ENCODE data around the gene HOXB1.
A peak's percentile ranks its signal among the peaks of the same experiment; 100 is the strongest.
"Not testable (repeated sequence)": the region's sequence is repeated elsewhere in the genome, so short reads cannot be mapped to it uniquely, and the experiment has no call there.

Gene HOXB1

GRCh38 chr17:48483471-48484131, 47.2 kb downstream of the HOXB1 start:
- peak; percentile 87 for ATAC-seq (ENCODE audit: low read depth)

GRCh38 chr17:48483004-48483403, 47.8 kb downstream of the HOXB1 start:
- DNase-seq (ENCODE audit: low spot score), result no peak
- Histone ChIP-seq H3K9me3 (ENCODE audit: severe bottlenecking) (no peaks in the 10 kb centered on the region), H3K4me3 (ENCODE audit: severe bottlenecking) (no peak overlapping the region), H3K27ac (ENCODE audit: poor library complexity, severe bottlenecking) (peak overlapping the region; percentile 99), H3K4me1 (ENCODE audit: insufficient read depth, poor library complexity, severe bottlenecking) (peaks cover 49% of the 10 kb centered on the region), H3K27me3 (ENCODE audit: insufficient read depth, poor library complexity, severe bottlenecking) (no peaks in the 10 kb centered on the region), H3K36me3 (ENCODE audit: low read depth) (no peaks in the 10 kb centered on the region)
- TF ChIP-seq CTCF (IDR thresholded peaks at IDR 0.05; ENCODE audit: poor library complexity, severe bottlenecking), result no peak
- peak; percentile 38 for ATAC-seq (ENCODE audit: low read depth)

More at GRCh38 chr17:48483471-48484131, 47.2 kb downstream of the HOXB1 start:
- no peaks in the 10 kb centered on the region for H3K9me3 ChIP-seq (ENCODE audit: severe bottlenecking)
- no peak for TF ChIP-seq CTCF (IDR thresholded peaks at IDR 0.05; ENCODE audit: poor library complexity, severe bottlenecking)
- H3K27ac ChIP-seq (ENCODE audit: poor library complexity, severe bottlenecking), result peak overlapping the region; percentile 99
- H3K4me1 ChIP-seq (ENCODE audit: insufficient read depth, poor library complexity, severe bottlenecking), result peaks cover 49% of the 10 kb centered on the region
- H3K36me3 ChIP-seq (ENCODE audit: low read depth), result no peaks in the 10 kb centered on the region
- H3K4me3 ChIP-seq (ENCODE audit: severe bottlenecking), result no peak overlapping the region
- no peaks in the 10 kb centered on the region for H3K27me3 ChIP-seq (ENCODE audit: insufficient read depth, poor library complexity, severe bottlenecking)
- DNase-seq (ENCODE audit: low spot score), result peak; percentile 91

GRCh38 chr17:48482301-48482700, 48.5 kb downstream of the HOXB1 start:
- H3K4me1 ChIP-seq (ENCODE audit: insufficient read depth, poor library complexity, severe bottlenecking), result peaks cover 47% of the 10 kb centered on the region
- not testable (repeated sequence) for H3K4me3 ChIP-seq (ENCODE audit: severe bottlenecking); H3K36me3 ChIP-seq (ENCODE audit: low read depth); H3K27me3 ChIP-seq (ENCODE audit: insufficient read depth, poor library complexity, severe bottlenecking); H3K9me3 ChIP-seq (ENCODE audit: severe bottlenecking); DNase-seq (ENCODE audit: low spot score); ATAC-seq (ENCODE audit: low read depth)
- H3K27ac ChIP-seq (ENCODE audit: poor library complexity, severe bottlenecking), result peak overlapping the region; percentile 99

GRCh38 chr17:48479014-48479402, 51.8 kb downstream of the HOXB1 start:
- Histone ChIP-seq H3K27me3 (ENCODE audit: insufficient read depth, poor library complexity, severe bottlenecking) (no peaks in the 10 kb centered on the region), H3K27ac (ENCODE audit: poor library complexity, severe bottlenecking) (no peak overlapping the region), H3K9me3 (ENCODE audit: severe bottlenecking) (no peaks in the 10 kb centered on the region), H3K36me3 (ENCODE audit: low read depth) (no peaks in the 10 kb centered on the region), H3K4me3 (ENCODE audit: severe bottlenecking) (no peak overlapping the region), H3K4me1 (ENCODE audit: insufficient read depth, poor library complexity, severe bottlenecking) (peaks cover 17% of the 10 kb centered on the region)
- ATAC-seq (ENCODE audit: low read depth) (no peak), DNase-seq (ENCODE audit: low spot score) (no peak)
- TF ChIP-seq CTCF (IDR thresholded peaks at IDR 0.05; ENCODE audit: poor library complexity, severe bottlenecking), result no peak
